Adrenal gland (tissue), 12 donors: ENCODE data around the gene ABCB6. TPM values are rescaled to one million over a fixed set of nuclear protein-coding genes. Genes with fewer than 3 reads are reported as not detected.

Source experiments
- DNase-seq, 7 donors: peaks; one replicate each; pipeline ENCODE4 v3.0.0-alpha.2; 2019 to 2020
- H3K27ac ChIP-seq, 5 donors: fragments of 200-600 bp; sonication (generic) in 4 of 5; 1 replicate in 3 of 5; 2 replicates in 2 of 5; pipeline versions ENCODE4 v1.5.1 to v1.8.0; 2016 to 2020; ENCODE audit warnings: mild to moderate bottlenecking in 1 of 5
- H3K27me3 ChIP-seq: fragments of 200-600 bp; 2 replicates; pipeline ENCODE4 v1.8.0; 2021
- H3K36me3 ChIP-seq, 2 donors: fragments of 200-600 bp; replicated peaks in 1 of 2; 1 replicate in 1 of 2; 2 replicates in 1 of 2; pipeline versions ENCODE4 v1.5.1 to v1.8.0; 2018 to 2022
- H3K4me1 ChIP-seq, 2 donors: fragments of 200-600 bp; replicated peaks in 1 of 2; 1 replicate in 1 of 2; 2 replicates in 1 of 2; pipeline versions ENCODE4 v1.5.1 to v1.8.0; 2018 to 2021
- H3K4me3 ChIP-seq, 4 donors: fragments of 200-600 bp; sonication (generic) in 3 of 4; one replicate each; pipeline ENCODE4 v1.5.1; 2016 to 2018
- H3K9me3 ChIP-seq, 3 donors: fragments of 200-600 bp; sonication (generic) in 1 of 3; replicated peaks in 1 of 3; 1 replicate in 2 of 3; 2 replicates in 1 of 3; pipeline versions ENCODE4 v1.5.1 to v1.8.0; 2016 to 2021
- POLR2A ChIP-seq, 2 donors: fragments of 450-650 bp; IDR thresholded peaks; one replicate each; pipeline ENCODE4 v1.6.1; 2017; ENCODE audit warnings: antibody characterized with exemption in 2 of 2, mild to moderate bottlenecking in 2 of 2, moderate library complexity in 1 of 2
- WGBS, 4 donors: extraction: QIAGEN DNeasy Blood & Tissue Kit in 2 of 4; methylation state at CpG; one replicate each; pipeline versions ENCODE4 v1.1.5 to v1.1.7; 2013 to 2017; 5-methylcytosine and 5-hydroxymethylcytosine counted together
- intact Hi-C, 2 donors: fragments of 100-400 bp; cut with DNase I; formaldehyde crosslinking; loops; one replicate each; pipeline versions ENCODE4 v1.14.1 to v1.15.0; 2022 to 2023
- polyA plus RNA-seq, 3 donors: library from polyadenylated mRNA; stranded (reverse); fragments of 200-250 nt in 2 of 3; fragments of 350-450 nt in 1 of 3; fragmentation: Illumina TruSeq in 1 of 3; extraction: RNeasy Lipid Tissue Mini Kit (QIAGEN cat#74804) in 1 of 3; gene quantifications; one replicate each; pipeline ENCODE4 v1.2.3, GENCODE V29; 2013 to 2014
- total RNA-seq, 9 donors: library from RNA; depleted of rRNA in 4 of 9; stranded (reverse); fragments of >200 nt in 4 of 9; fragments of 120-200 nt in 1 of 9; fragmentation: NEBNext Ultra II Directional in 1 of 9; extraction: Animal tissue kit (Norgen Biotek cat#: 25700) in 1 of 9; gene quantifications; one replicate each; pipeline versions ENCODE4 v1.1.0 to v1.2.4, GENCODE V29; 2013 to 2023
- TF ChIP-seq, protein P1 (sequence below), 6 experiments: fragments of 450-650 bp in 4 of 6; fragments of 200-600 bp in 2 of 6; sonication (generic) in 1 of 6; IDR thresholded peaks; 1 replicate in 5 of 6; 2 replicates in 1 of 6; pipeline versions ENCODE4 v1.5.1 to v1.8.0; 2016 to 2021; ENCODE audit warnings: antibody characterized with exemption in 6 of 6, mild to moderate bottlenecking in 2 of 6, moderate library complexity in 1 of 6
- donor health status: healthy with polysubstance abuse.
- donor health status: Bipolar disorder and iron deficiency.
- donor health status: DM: yes; HTN: yes; CAD: no.
- donor health status: DM: no; HTN: no; CAD: no.
- donor health status: DM: no; HTN: no; CAD: no.
- donor health status: DM: yes; HTN: yes; CAD: no.

The ABCB6 gene
- total and polyA plus RNA-seq, 12 donors, result 10.1 to 85.1 (median 27.9) TPM

DNA sequence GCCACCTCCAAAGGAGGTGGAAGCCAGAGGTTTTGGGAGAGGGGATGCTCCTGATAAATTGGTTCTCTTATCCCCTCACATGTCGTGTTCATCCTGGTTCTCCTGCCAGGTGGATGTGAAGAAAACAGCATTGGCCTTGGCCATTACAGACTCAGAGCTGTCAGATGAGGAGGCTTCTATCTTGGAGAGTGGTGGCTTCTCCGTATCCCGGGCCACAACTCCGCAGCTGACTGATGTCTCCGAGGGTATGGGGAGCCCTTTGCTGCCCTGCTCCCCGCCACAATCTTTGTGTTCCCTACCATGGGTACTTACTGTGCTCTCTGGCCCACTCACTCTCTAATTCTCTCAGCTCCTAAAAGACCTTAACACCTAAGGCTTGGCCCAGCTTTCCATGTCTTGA lies 37.2 kb downstream of the ABCB6 start:
- TF ChIP-seq, protein P1, sequence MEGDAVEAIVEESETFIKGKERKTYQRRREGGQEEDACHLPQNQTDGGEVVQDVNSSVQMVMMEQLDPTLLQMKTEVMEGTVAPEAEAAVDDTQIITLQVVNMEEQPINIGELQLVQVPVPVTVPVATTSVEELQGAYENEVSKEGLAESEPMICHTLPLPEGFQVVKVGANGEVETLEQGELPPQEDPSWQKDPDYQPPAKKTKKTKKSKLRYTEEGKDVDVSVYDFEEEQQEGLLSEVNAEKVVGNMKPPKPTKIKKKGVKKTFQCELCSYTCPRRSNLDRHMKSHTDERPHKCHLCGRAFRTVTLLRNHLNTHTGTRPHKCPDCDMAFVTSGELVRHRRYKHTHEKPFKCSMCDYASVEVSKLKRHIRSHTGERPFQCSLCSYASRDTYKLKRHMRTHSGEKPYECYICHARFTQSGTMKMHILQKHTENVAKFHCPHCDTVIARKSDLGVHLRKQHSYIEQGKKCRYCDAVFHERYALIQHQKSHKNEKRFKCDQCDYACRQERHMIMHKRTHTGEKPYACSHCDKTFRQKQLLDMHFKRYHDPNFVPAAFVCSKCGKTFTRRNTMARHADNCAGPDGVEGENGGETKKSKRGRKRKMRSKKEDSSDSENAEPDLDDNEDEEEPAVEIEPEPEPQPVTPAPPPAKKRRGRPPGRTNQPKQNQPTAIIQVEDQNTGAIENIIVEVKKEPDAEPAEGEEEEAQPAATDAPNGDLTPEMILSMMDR (IDR thresholded peaks at IDR 0.05), result no peak
- no peak for TF ChIP-seq POLR2A (IDR thresholded peaks at IDR 0.05)
- Histone ChIP-seq H3K9me3 (no peaks in the 10 kb centered on the region), H3K27ac (no peak overlapping the region), H3K27me3 (no peaks in the 10 kb centered on the region), H3K4me1 (peaks cover 10 to 14% of the 10 kb centered on the region in 2 donors), H3K36me3 (peaks cover 0 to 55% of the 10 kb centered on the region in 2 donors), H3K4me3 (no peak overlapping the region)
- 88 to 93% (median 91%) methylated on average over 6 of the region's 6 CpGs for WGBS, 4 donors
- intact Hi-C loops, result no loop called here
- DNase-seq, result peak in 1 of 7 donors; percentile 16

DNA sequence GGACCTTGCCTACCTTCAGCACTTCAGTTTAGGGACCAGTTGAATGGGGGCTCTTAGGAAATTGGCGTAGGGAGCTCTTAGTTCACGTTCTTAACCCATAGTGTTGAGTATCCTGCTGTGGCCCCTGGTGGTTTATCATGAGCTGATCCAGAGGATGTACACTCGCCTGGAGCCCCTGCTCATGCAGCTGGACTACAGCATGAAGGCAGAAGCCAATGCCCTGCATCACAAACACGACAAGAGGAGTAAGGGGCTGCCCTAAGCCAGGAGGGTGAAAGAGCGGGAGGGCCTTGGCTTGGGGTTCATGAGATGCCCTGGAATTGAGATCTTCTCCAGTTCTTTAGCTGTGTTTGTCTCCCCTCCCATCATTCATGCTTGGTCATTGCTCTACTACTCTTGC lies 37.8 kb downstream of the ABCB6 start:
- Histone ChIP-seq H3K4me1 (peaks cover 13 to 15% of the 10 kb centered on the region in 2 donors), H3K36me3 (peaks cover 0 to 55% of the 10 kb centered on the region in 2 donors), H3K9me3 (no peaks in the 10 kb centered on the region), H3K27ac (no peak overlapping the region), H3K4me3 (no peak overlapping the region), H3K27me3 (no peaks in the 10 kb centered on the region)
- WGBS, 4 donors, result 93 to 98% (median 94%) methylated on average over 5 of the region's 5 CpGs
- DNase-seq, result peak in 1 of 7 donors; percentile 20
- intact Hi-C loops, result no loop called here
- TF ChIP-seq, protein P1 (IDR thresholded peaks at IDR 0.05), result no peak
- no peak for TF ChIP-seq POLR2A (IDR thresholded peaks at IDR 0.05)

DNA sequence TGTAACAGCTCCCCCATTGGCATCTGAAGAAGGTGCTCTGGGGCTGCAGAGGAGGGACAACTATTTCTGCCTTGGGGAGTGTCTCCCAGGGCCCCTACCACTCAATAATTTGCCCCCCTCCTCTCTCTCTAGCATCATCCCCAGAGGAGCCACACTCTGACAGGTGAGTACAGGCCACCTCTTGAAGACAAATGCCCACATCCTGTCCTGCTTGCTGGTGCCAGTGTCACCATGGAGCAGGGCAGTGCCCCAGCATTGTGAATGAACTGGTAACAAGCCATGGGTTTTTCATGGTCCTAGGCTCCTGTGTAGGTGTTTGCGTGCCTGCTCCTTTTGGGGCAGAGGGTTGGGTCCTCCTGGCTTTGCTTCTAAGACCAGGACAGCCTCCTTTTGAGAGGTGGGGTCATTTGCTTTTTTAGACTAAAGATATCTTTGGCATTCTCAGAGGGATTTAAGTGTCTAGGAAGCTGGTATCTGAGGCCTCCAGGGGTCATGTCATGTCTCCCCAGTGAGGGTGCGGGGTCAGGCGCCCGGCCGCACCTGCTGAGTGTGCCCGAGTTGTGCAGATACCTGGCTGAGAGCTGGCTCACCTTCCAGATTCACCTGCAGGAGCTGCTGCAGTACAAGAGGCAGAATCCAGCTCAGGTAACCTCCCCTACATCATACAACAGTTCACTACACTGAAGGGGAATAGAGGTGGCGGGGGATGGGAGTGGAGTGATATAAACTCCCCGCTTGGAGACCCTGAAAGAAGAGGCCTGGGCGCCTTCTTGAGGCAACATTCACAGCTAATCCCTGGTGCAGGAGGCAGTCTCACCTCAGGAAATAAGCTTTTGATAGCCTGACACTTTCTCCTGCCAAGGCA lies 38.9 kb downstream of the ABCB6 start:
- no peaks in the 10 kb centered on the region for H3K9me3 ChIP-seq
- peaks cover 0 to 54% of the 10 kb centered on the region in 2 donors for H3K36me3 ChIP-seq
- intact Hi-C loops, result no loop called here
- WGBS, 4 donors, result 94 to 96% (median 95%) methylated on average over 9 of the region's 9 CpGs
- H3K4me1 ChIP-seq, result peaks cover 20 to 21% of the 10 kb centered on the region in 2 donors
- no peak overlapping the region for H3K4me3 ChIP-seq
- no peaks in the 10 kb centered on the region for H3K27me3 ChIP-seq
- no peak overlapping the region for H3K27ac ChIP-seq
- DNase-seq, result peak in 2 of 7 donors; percentile 21 to 45
- TF ChIP-seq, protein P1 (IDR thresholded peaks at IDR 0.05), result no peak
- TF ChIP-seq POLR2A (IDR thresholded peaks at IDR 0.05), result no peak

DNA sequence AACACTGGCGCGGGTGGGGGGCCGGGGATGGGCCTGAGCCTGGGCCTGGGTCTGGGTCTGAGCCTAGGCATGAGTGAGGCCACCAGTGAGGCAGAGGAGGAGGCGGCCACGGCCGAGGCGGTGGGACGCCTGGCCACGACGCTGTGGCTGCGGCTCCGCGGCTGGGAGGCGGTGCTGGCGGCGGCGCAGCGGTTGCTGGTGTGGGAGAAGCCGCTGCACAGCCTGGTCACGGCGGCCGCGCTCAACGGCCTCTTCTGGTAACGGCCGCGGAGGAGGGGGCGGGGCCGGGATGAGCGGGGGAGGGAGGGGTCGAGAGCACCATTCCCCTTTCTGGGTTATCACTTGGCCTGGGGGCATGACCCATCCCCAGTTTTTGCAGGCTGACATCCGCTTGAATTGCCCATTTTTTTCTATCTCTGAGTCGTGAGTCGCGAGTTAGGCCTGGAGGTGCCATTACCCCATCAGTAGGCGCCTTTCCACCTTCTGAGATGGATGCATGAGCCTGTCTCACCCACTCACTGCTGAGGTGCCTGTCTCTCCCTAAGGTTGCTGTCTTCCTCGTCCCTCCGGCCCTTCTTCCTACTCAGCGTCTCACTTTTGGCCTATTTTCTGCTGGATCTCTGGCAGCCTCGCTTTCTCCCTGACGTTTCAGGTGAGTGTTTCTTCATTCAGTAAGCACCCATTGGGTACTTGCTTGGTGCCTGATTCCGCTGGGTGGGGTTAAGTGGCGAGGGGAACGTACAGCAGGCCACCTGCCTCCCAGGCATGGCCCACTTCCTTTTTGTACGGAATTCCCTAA lies 40.2 kb downstream of the ABCB6 start:
- Histone ChIP-seq H3K27me3 (no peaks in the 10 kb centered on the region), H3K27ac (peak overlapping the region; percentile 97 to 100 (median 99)), H3K9me3 (no peaks in the 10 kb centered on the region), H3K4me1 (peaks cover 20 to 21% of the 10 kb centered on the region in 2 donors), H3K36me3 (peaks cover 0 to 58% of the 10 kb centered on the region in 2 donors), H3K4me3 (peak overlapping the region; percentile 47 to 100 (median 68))
- intact Hi-C loops, result no loop called here
- WGBS, 4 donors, result 2 to 11% (median 5%) methylated on average over 12 to 45 of the region's 45 CpGs
- TF ChIP-seq, protein P1 (IDR thresholded peaks at IDR 0.05), result no peak
- TF ChIP-seq POLR2A (IDR thresholded peaks at IDR 0.05), result no peak
- peak; percentile 60 to 74 (median 64) for DNase-seq
